PC-3 (cell line): ENCODE results near the gene CEMP1. TPM values are rescaled to one million over a fixed set of nuclear protein-coding genes. Genes with fewer than 3 reads are reported as not detected.

ENCODE experiments used
- ATAC-seq: fragments of 200-7000 bp; cut with Tn5 transposase; 2 replicates; pipeline ENCODE4 v1.9.1; 2020; ENCODE audit warnings: mild to moderate bottlenecking, moderate library complexity
- BruUV-seq: library from RNA; stranded (reverse); fragments of 400-500 nt; replicated peaks from 2 replicates; lab custom pipeline; 2021; lab: Mats Ljungman, UMichigan
- CTCF ChIA-PET: fragments of 300-600 bp; sonication (Branson Sonifier 250); formaldehyde crosslinking; loops from one replicate; lab custom pipeline; 2022; ENCODE audit warnings: antibody characterized with exemption; lab: Charles Lee
- POLR2A ChIA-PET: fragments of 300-600 bp; sonication (Branson Sonifier 250); formaldehyde crosslinking; loops from one replicate; lab custom pipeline; 2022; ENCODE audit warnings: antibody characterized with exemption; ENCODE audit not compliant: unreplicated experiment; lab: Charles Lee
- DNase-seq: peaks from one replicate; pipeline ENCODE4 v3.0.0-alpha.2; 2015
- H2AFZ ChIP-seq: fragments of 300-600 bp; sonication (generic); 2 replicates; pipeline ENCODE4 v1.6.0; 2016; ENCODE audit warnings: antibody characterized with exemption, low read length
- H3F3A ChIP-seq: fragments of 300-600 bp; sonication (generic); one replicate; pipeline ENCODE4 v1.6.0; 2017; ENCODE audit warnings: antibody characterized with exemption, low read length, control low read depth, mild to moderate bottlenecking; ENCODE audit not compliant: unreplicated experiment
- H3K27ac ChIP-seq: fragments of 300-600 bp; sonication (generic); 2 replicates; pipeline ENCODE4 v1.5.1; 2016; ENCODE audit warnings: mild to moderate bottlenecking, low read length
- H3K27me3 ChIP-seq: fragments of 300-600 bp; sonication (generic); 2 replicates; pipeline ENCODE4 v1.6.1; 2016; ENCODE audit warnings: low read length, mixed read lengths
- H3K36me3 ChIP-seq: fragments of 300-600 bp; sonication (generic); 2 replicates; pipeline ENCODE4 v1.6.1; 2016; ENCODE audit warnings: low read depth, mixed run types, low read length, mixed read lengths
- H3K4me1 ChIP-seq: fragments of 300-600 bp; sonication (generic); 2 replicates; pipeline ENCODE4 v1.5.1; 2016; ENCODE audit warnings: low read length; ENCODE audit not compliant: insufficient read depth
- H3K4me2 ChIP-seq: fragments of 300-600 bp; sonication (generic); 2 replicates; pipeline ENCODE4 v1.6.0; 2016; ENCODE audit warnings: low read length
- H3K4me3 ChIP-seq: fragments of 300-600 bp; sonication (generic); 2 replicates; pipeline ENCODE4 v1.5.1; 2016; ENCODE audit warnings: mild to moderate bottlenecking, low read length, mixed read lengths
- H3K79me2 ChIP-seq: fragments of 300-600 bp; sonication (generic); 2 replicates; pipeline ENCODE4 v1.6.1; 2017; ENCODE audit warnings: low read length, mixed read lengths
- H3K9ac ChIP-seq: fragments of 300-600 bp; sonication (generic); 2 replicates; pipeline ENCODE4 v1.6.0; 2016; ENCODE audit warnings: mild to moderate bottlenecking, low read length
- H3K9me2 ChIP-seq: fragments of 300-600 bp; sonication (generic); replicated peaks from 2 replicates; pipeline ENCODE4 v1.6.1; 2016; ENCODE audit warnings: mixed run types, low read length, mixed read lengths
- H3K9me3 ChIP-seq: fragments of 300-600 bp; sonication (generic); 2 replicates; pipeline ENCODE4 v1.6.1; 2016; ENCODE audit warnings: low read length, mixed read lengths
- H4K20me1 ChIP-seq: fragments of 300-600 bp; sonication (generic); 2 replicates; pipeline ENCODE4 v1.6.1; 2016; ENCODE audit warnings: low read length, mixed read lengths
- CTCF ChIP-seq: fragments of 300-600 bp; sonication (generic); conservative IDR thresholded peaks from 2 replicates; pipeline ENCODE4 v1.5.1; 2017; ENCODE audit warnings: antibody characterized with exemption, low read depth, mild to moderate bottlenecking, low read length
- EZH2 ChIP-seq: fragments of 300-600 bp; sonication (generic); IDR thresholded peaks from one replicate; pipeline ENCODE4 v1.6.1; 2017; ENCODE audit warnings: antibody characterized with exemption, mild to moderate bottlenecking, low read length; ENCODE audit not compliant: unreplicated experiment
- EZH2phosphoT487 ChIP-seq: fragments of 300-600 bp; sonication (generic); IDR thresholded peaks from 2 replicates; pipeline ENCODE4 v1.6.1; 2018; ENCODE audit warnings: mild to moderate bottlenecking, antibody characterized with exemption, low read length, borderline replicate concordance
- intact Hi-C: fragments of 100-400 bp; cut with micrococcal nuclease; formaldehyde crosslinking; loops from 2 replicates; pipeline ENCODE4 v1.9.0; 2023
- total RNA-seq: library from RNA; depleted of rRNA; stranded (reverse); fragments of >200 nt; gene quantifications from 2 replicates; pipeline ENCODE4 v1.2.3, GENCODE V29; 2014

The CEMP1 gene
- total RNA-seq, 1 experiment from 2014 or later, result not detected

GRCh38 chr16:2508722-2509400 lies 22.3 kb downstream of the CEMP1 start:
- no peak overlapping the region for H3K4me3 ChIP-seq

GRCh38 chr16:2507665-2508064 lies 23.5 kb downstream of the CEMP1 start:
- no peaks in the 10 kb centered on the region for H4K20me1 ChIP-seq
- H3K79me2 ChIP-seq, result no peaks in the 10 kb centered on the region
- H3K4me1 ChIP-seq, result no peaks in the 10 kb centered on the region
- H3K9me3 ChIP-seq, result no peaks in the 10 kb centered on the region
- H3K27me3 ChIP-seq, result no peaks in the 10 kb centered on the region
- no peak overlapping the region for H3K27ac ChIP-seq
- no peak overlapping the region for H3K4me3 ChIP-seq
- ATAC-seq, result no peak
- no peak overlapping the region for H3K9ac ChIP-seq
- H3F3A ChIP-seq, result no peaks in the 10 kb centered on the region
- DNase-seq, result no peak
- BruUV-seq, result no TSS peak
- H3K4me2 ChIP-seq, result no peak overlapping the region
- H3K9me2 ChIP-seq, result no peaks in the 10 kb centered on the region
- ChIA-PET POLR2A (no interaction called here), CTCF (no interaction called here)
- H3K36me3 ChIP-seq, result no peaks in the 10 kb centered on the region
- no peak overlapping the region for H2AFZ ChIP-seq
- TF ChIP-seq CTCF, result no peak
- no peak for TF ChIP-seq EZH2phosphoT487
- intact Hi-C loops, result no loop called here

More at GRCh38 chr16:2508722-2509400, 22.3 kb downstream of the CEMP1 start:
- POLR2A ChIA-PET, result no interaction called here
- Histone ChIP-seq H4K20me1 (no peaks in the 10 kb centered on the region), H3K27me3 (no peaks in the 10 kb centered on the region), H3K4me2 (no peak overlapping the region), H3K4me1 (peaks cover 3% of the 10 kb centered on the region; the same call in 1 of the 2 replicates), H3K27ac (no peak overlapping the region), H3F3A (no peaks in the 10 kb centered on the region), H2AFZ (no peak overlapping the region), H3K9ac (no peak overlapping the region), H3K36me3 (no peaks in the 10 kb centered on the region), H3K9me2 (no peaks in the 10 kb centered on the region), H3K79me2 (peaks cover 1% of the 10 kb centered on the region), H3K9me3 (no peaks in the 10 kb centered on the region)
- CTCF ChIA-PET, result no interaction called here
- ATAC-seq (no peak), DNase-seq (no peak)
- BruUV-seq, result no TSS peak
- intact Hi-C loops, result no loop called here
- TF ChIP-seq EZH2phosphoT487, result no peak
- TF ChIP-seq CTCF, result no peak
- TF ChIP-seq EZH2, result no peak

GRCh38 chr16:2507052-2507659 lies 24.1 kb downstream of the CEMP1 start:
- no peak overlapping the region for H3K4me3 ChIP-seq
- H4K20me1 ChIP-seq, result no peaks in the 10 kb centered on the region
- ChIA-PET CTCF (no interaction called here), POLR2A (no interaction called here)
- H3K27ac ChIP-seq, result no peak overlapping the region
- H3K9ac ChIP-seq, result no peak overlapping the region
- no peaks in the 10 kb centered on the region for H3K79me2 ChIP-seq
- no peaks in the 10 kb centered on the region for H3K9me3 ChIP-seq
- no peak for TF ChIP-seq CTCF
- no peak for TF ChIP-seq EZH2
- no peak for TF ChIP-seq EZH2phosphoT487
- ATAC-seq (no peak), DNase-seq (no peak)
- BruUV-seq, result no TSS peak
- no peak overlapping the region for H2AFZ ChIP-seq
- intact Hi-C loops, result no loop called here
- no peaks in the 10 kb centered on the region for H3K4me1 ChIP-seq
- H3K36me3 ChIP-seq, result no peaks in the 10 kb centered on the region
- no peak overlapping the region for H3K4me2 ChIP-seq
- no peaks in the 10 kb centered on the region for H3F3A ChIP-seq
- H3K9me2 ChIP-seq, result no peaks in the 10 kb centered on the region
- H3K27me3 ChIP-seq, result no peaks in the 10 kb centered on the region
